Gastroesophageal sphincter (tissue), 3 donors: Measurements from ENCODE around the gene TPSD1.
"Not testable (repeated sequence)": the region's sequence is repeated elsewhere in the genome, so short reads cannot be mapped to it uniquely, and the experiment has no call there.

Experiments
- CTCF ChIP-seq, 4 experiments: fragments of 200-600 bp in 2 of 4; fragments of 450-650 bp in 2 of 4; sonication (generic) in 1 of 4; IDR thresholded peaks; one replicate each; pipeline ENCODE4 v1.5.1; 2017 to 2019; ENCODE audit warnings: antibody characterized with exemption in 4 of 4, mild to moderate bottlenecking in 2 of 4, moderate library complexity in 2 of 4
- EP300 ChIP-seq: sonication (generic); formaldehyde crosslinking; IDR thresholded peaks from one replicate; pipeline ENCODE4 v1.6.1; 2017; ENCODE audit warnings: antibody characterized with exemption, mild to moderate bottlenecking
- POLR2A ChIP-seq, 2 donors: fragments of 450-650 bp; IDR thresholded peaks; one replicate each; pipeline ENCODE4 v1.6.1; 2017; ENCODE audit warnings: antibody characterized with exemption in 2 of 2, mild to moderate bottlenecking in 2 of 2, moderate library complexity in 1 of 2
- POLR2AphosphoS5 ChIP-seq: sonication (generic); formaldehyde crosslinking; IDR thresholded peaks from one replicate; pipeline ENCODE4 v1.6.1; 2017; ENCODE audit warnings: antibody characterized with exemption

- TF ChIP-seq CTCF (IDR thresholded peaks at IDR 0.05); POLR2A (IDR thresholded peaks at IDR 0.05); EP300; POLR2AphosphoS5: not testable (repeated sequence)
Measured at GRCh38 chr16:1255276-1256122, at the start of gene TPSD1.
